T-helper 17 cell (primary cell): ENCODE measurements around the gene C4BPB. TPM values are rescaled to one million over a fixed set of nuclear protein-coding genes. Genes with fewer than 3 reads are reported as not detected.

Experiments
- total RNA-seq, 4 donors: library from RNA in 2 of 4; stranded (reverse) in 2 of 4; gene quantifications; one replicate each; pipeline ENCODE4 v1.2.3 and lab custom pipeline; 2022 to 2026

The C4BPB gene
- total RNA-seq, 2 donors from 2014 or later: 0.27 TPM; not detected in 1

Other genes with a start within 250 kb of the C4BPB start
- gene IL20, start 223.2 kb upstream of the C4BPB start, total RNA-seq: not detected
- gene IL24, start 191.4 kb upstream of the C4BPB start, total RNA-seq: not detected
- gene FCMR, start 166.9 kb upstream of the C4BPB start, total RNA-seq: 100 to 1,000 TPM; 206 to 249 TPM
- not detected for gene PIGR, start 142.4 kb upstream of the C4BPB start, total RNA-seq
- not detected for gene FCAMR, start 118.4 kb upstream of the C4BPB start, total RNA-seq
- gene C1orf116, start 56.1 kb upstream of the C4BPB start, total RNA-seq: 1 to 10 TPM in 1 of 2 donors, under 1 TPM in 1; 0.22 to 2.7 TPM
- 10 to 100 TPM in 1 of 2 donors, 1 to 10 TPM in 1; 8.3 to 14.4 TPM for gene YOD1, start 37.7 kb upstream of the C4BPB start, total RNA-seq
- gene PFKFB2, start 35.6 kb upstream of the C4BPB start, total RNA-seq: 1 to 10 TPM; 1.7 to 2.0 TPM
- gene C4BPA, start 15.4 kb downstream of the C4BPB start, total RNA-seq: under 1 TPM in 1 of 2 donors, not detected in 1; 0.12 TPM
- gene CD55, start 232.8 kb downstream of the C4BPB start, total RNA-seq: 100 to 1,000 TPM in 1 of 2 donors, 10 to 100 TPM in 1; 98.3 to 133 TPM